HG03135 (cell line): Measurements from ENCODE around the gene ELK4.

ENCODE experiments used
- ATAC-seq: cut with Tn5 transposase; IDR thresholded peaks from one replicate; pipeline ENCODE4 v1.9.1; 2021; ENCODE audit warnings: mild to moderate bottlenecking, moderate library complexity; ENCODE audit not compliant: unreplicated experiment

Gene ELK4

GRCh38 chr1:205584732-205585131, 47.1 kb downstream of the ELK4 start:
- no peak for ATAC-seq

GRCh38 chr1:205583461-205584130, 48.2 kb downstream of the ELK4 start:
- no peak for ATAC-seq

- no peak for ATAC-seq
These were observed 49.1 kb downstream of the ELK4 start for GRCh38 chr1:205582471-205583291.

GRCh38 chr1:205582046-205582445, 49.8 kb downstream of the ELK4 start:
- no peak for ATAC-seq

- ATAC-seq = no peak
These were observed 50.4 kb downstream of the ELK4 start for GRCh38 chr1:205581321-205581980.

- no peak for ATAC-seq
These were observed 51.0 kb downstream of the ELK4 start for GRCh38 chr1:205580923-205581180.

GRCh38 chr1:205580140-205580922, 51.5 kb downstream of the ELK4 start:
- ATAC-seq = no peak

DNA sequence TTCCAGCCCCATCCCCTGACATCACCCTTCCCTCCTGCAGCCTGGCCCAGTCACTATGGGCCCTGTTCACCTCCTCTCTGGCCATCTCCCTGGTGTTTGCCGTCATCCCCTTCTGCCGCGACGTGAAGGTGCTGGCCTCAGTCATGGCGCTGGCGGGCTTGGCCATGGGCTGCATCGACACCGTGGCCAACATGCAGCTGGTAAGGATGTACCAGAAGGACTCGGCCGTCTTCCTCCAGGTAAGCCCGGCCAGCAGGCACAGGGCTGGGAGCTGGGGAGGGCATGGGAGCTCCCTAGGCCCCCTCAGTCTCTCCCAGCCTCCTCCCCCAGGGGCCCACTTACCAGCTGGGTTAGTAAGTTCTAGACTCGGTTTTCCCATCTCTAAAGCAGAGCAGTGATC, 52.1 kb downstream of the ELK4 start:
- no peak for ATAC-seq

- ATAC-seq = no peak
These were observed 52.8 kb downstream of the ELK4 start for GRCh38 chr1:205578780-205579571.

- ATAC-seq = no peak
These were observed 53.7 kb downstream of the ELK4 start for GRCh38 chr1:205577874-205578658.

DNA sequence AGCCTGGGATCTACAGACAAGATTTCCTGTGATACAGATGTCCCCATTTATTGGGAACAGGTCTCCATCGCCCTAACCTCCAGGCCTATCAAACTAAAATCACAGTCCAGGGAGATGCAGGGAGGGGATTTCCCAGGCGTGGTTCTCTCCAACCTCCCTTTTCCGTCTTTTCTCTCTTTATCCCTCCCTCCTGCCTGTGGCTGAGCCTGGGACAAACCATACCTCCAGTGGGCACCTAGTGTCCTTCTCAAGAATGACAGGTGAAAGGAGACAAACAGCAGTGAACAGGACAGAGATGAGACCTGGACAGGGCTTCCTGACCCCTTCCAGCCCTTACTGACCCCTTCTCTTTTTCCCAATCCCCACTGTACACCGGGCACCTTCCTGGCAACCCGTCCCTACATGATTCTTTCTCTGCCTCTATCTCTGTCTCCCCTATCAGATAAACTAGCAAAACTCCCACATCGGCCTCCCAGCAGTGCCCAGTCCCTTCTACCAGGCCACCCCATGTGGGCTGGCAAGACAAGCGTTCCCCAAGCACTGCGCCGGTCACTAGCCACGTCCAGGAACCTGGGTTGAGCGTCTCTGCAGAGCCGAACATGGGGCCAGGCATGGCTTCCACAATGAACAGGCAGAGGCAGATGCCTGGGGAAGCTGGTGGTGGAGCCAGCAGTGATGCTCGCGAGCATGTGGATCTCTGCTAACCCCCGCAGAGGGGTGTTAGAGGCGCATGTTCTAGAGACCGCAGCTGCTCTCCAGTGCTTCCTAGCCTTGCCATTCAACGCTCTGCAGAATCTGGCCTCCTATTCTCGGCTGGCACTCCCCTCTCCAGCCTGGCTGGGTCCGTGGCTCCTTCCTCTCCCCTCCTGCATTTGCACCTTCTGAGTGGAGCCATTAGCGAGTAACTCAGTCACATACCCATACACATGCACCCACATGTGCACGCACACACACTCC, 54.7 kb downstream of the ELK4 start:
- no peak for ATAC-seq

- no peak for ATAC-seq
These were observed 55.8 kb downstream of the ELK4 start for GRCh38 chr1:205576011-205576410.

- ATAC-seq = no peak
These were observed 56.4 kb downstream of the ELK4 start for GRCh38 chr1:205575294-205575885.

DNA sequence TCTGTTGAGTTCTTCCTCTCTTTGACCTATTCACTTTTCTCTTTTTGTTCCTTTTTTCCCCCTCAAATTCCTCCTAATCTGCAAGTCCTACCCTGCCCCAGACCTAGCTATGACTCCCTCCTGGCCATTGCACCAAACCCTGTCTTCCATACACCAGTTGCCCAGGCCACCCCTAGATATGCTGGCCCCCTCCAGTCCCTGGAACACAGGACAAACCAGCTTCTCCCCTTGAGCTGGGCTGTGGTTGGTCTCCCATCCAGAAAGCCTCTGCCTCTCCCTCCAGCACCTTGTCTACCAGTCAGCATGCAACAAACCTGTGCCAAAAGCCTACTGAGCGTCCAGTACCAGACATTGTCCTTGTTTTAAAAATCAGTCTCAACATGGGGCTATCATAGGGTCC, 59.4 kb downstream of the ELK4 start:
- no peak for ATAC-seq

GRCh38 chr1:205571747-205572146, 60.1 kb downstream of the ELK4 start:
- ATAC-seq = no peak

DNA sequence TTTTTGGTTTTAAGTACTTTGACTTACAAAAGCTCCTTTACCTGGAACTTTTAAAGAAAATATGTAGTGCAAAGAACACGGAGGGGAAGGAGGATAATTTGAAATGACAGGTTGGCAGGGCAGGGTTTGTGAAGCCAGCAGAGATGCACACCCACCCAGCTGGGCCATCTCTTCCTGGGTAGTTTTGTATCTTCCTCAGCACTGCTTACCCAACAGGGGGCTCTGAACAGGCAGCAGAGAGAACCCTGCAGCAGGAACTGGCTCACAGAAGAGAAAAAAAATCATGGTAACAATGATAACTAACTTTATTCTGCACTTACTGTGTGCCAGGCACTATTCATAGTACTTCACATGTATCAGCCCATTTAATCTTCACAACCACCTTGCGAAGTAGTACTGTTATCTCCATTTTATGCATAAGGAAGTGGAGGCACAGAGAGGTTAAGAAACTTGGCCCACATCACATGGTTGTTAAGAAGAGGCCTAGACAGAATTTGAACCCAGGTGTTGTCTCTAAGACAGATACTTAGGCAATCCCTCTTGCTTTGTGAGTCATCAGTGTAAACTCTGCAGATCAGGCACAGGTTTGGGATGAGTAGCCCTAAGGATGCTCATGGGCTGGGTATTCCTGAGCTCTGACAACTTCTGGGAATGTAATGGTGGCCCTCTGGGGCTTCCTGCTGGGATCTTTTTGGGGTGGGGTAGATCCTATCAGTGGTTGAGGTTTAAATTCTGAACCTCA, 60.8 kb downstream of the ELK4 start:
- no peak for ATAC-seq

- no peak for ATAC-seq
These were observed 61.7 kb downstream of the ELK4 start for GRCh38 chr1:205570173-205570501.
